Glutamatergic neuron (in vitro differentiated cells): ENCODE results near the gene CDH4. TPM values are rescaled to one million over a fixed set of nuclear protein-coding genes. Genes with fewer than 3 reads are reported as not detected.

Experiments
- DNase-seq: peaks from one replicate; pipeline ENCODE4 v3.0.0; 2022
- H3K27ac Mint-ChIP-seq: one replicate; pipeline ENCODE4 v1.8.0; 2020; ENCODE audit warnings: mild to moderate bottlenecking, mixed read lengths, inconsistent platforms; ENCODE audit not compliant: unreplicated experiment
- H3K27me3 Mint-ChIP-seq: one replicate; pipeline ENCODE4 v1.8.0; 2020; ENCODE audit warnings: mild to moderate bottlenecking, moderate library complexity, mixed read lengths, inconsistent platforms; ENCODE audit not compliant: unreplicated experiment
- H3K36me3 Mint-ChIP-seq: one replicate; pipeline ENCODE4 v1.8.0; 2020; ENCODE audit warnings: mild to moderate bottlenecking, mixed read lengths, inconsistent platforms; ENCODE audit not compliant: unreplicated experiment
- H3K4me1 Mint-ChIP-seq: one replicate; pipeline ENCODE4 v1.8.0; 2020; ENCODE audit warnings: mild to moderate bottlenecking, low read depth, mixed read lengths, inconsistent platforms; ENCODE audit not compliant: unreplicated experiment
- H3K4me3 Mint-ChIP-seq: one replicate; pipeline ENCODE4 v1.8.0; 2020; ENCODE audit warnings: mild to moderate bottlenecking, mixed read lengths, inconsistent platforms; ENCODE audit not compliant: unreplicated experiment
- H3K9me3 Mint-ChIP-seq: one replicate; pipeline ENCODE4 v1.8.0; 2020; ENCODE audit warnings: mild to moderate bottlenecking, moderate library complexity, mixed read lengths, inconsistent platforms; ENCODE audit not compliant: unreplicated experiment
- CTCF ChIP-seq: fragments of 200-600 bp; sonication (generic); IDR thresholded peaks from one replicate; pipeline ENCODE4 v1.5.0; 2021; ENCODE audit not compliant: partially characterized antibody, unreplicated experiment
- total RNA-seq: library from RNA; stranded (reverse); fragmentation: NEBNext Ultra II Directional; extraction: Animal tissue kit (Norgen Biotek cat#: 25700); gene quantifications from one replicate; pipeline ENCODE4 v1.2.1, GENCODE V29; 2021; ENCODE audit not compliant: unreplicated experiment

The CDH4 gene
- total RNA-seq, 1 donor from 2014 or later = 1.2 TPM

GRCh38 chr20:61223121-61223520 lies 28.9 kb upstream of the CDH4 start:
- no peaks in the 10 kb centered on the region for H3K4me1 Mint-ChIP-seq
- H3K27ac Mint-ChIP-seq = no peak overlapping the region

GRCh38 chr20:61230166-61230565 lies 21.9 kb upstream of the CDH4 start:
- no peak for TF ChIP-seq CTCF
- H3K27me3 Mint-ChIP-seq = peaks cover 4% of the 10 kb centered on the region
- no peak overlapping the region for H3K27ac Mint-ChIP-seq
- H3K9me3 Mint-ChIP-seq = no peaks in the 10 kb centered on the region
- H3K4me1 Mint-ChIP-seq = peaks cover 2% of the 10 kb centered on the region
- no peak for DNase-seq
- H3K4me3 Mint-ChIP-seq = no peak overlapping the region
- H3K36me3 Mint-ChIP-seq = peaks cover 6% of the 10 kb centered on the region

More at GRCh38 chr20:61223121-61223520, 28.9 kb upstream of the CDH4 start:
- H3K9me3 Mint-ChIP-seq = no peaks in the 10 kb centered on the region
- DNase-seq = no peak
- H3K27me3 Mint-ChIP-seq = peaks cover 1% of the 10 kb centered on the region
- no peaks in the 10 kb centered on the region for H3K36me3 Mint-ChIP-seq
- no peak overlapping the region for H3K4me3 Mint-ChIP-seq
- TF ChIP-seq CTCF = no peak

- no peaks in the 10 kb centered on the region for H3K9me3 Mint-ChIP-seq
Measured at GRCh38 chr20:61233590-61233989, 18.5 kb upstream of the CDH4 start.

GRCh38 chr20:61234224-61234890 lies 17.7 kb upstream of the CDH4 start:
- H3K27ac Mint-ChIP-seq = no peak overlapping the region
- no peaks in the 10 kb centered on the region for H3K4me1 Mint-ChIP-seq
- H3K36me3 Mint-ChIP-seq = peaks cover 11% of the 10 kb centered on the region
- H3K9me3 Mint-ChIP-seq = peaks cover 4% of the 10 kb centered on the region
- peaks cover 12% of the 10 kb centered on the region for H3K27me3 Mint-ChIP-seq
- H3K4me3 Mint-ChIP-seq = no peak overlapping the region
- no peak for DNase-seq
- TF ChIP-seq CTCF = no peak

More at GRCh38 chr20:61233590-61233989, 18.5 kb upstream of the CDH4 start:
- Mint-ChIP-seq H3K36me3 (peaks cover 6% of the 10 kb centered on the region), H3K4me3 (no peak overlapping the region), H3K4me1 (peaks cover 2% of the 10 kb centered on the region), H3K27ac (no peak overlapping the region), H3K27me3 (peaks cover 6% of the 10 kb centered on the region)
- DNase-seq = no peak
- no peak for TF ChIP-seq CTCF

- no peaks in the 10 kb centered on the region for H3K4me1 Mint-ChIP-seq
- H3K27me3 Mint-ChIP-seq = peaks cover 11% of the 10 kb centered on the region
- H3K9me3 Mint-ChIP-seq = peaks cover 9% of the 10 kb centered on the region
- no peak for TF ChIP-seq CTCF
- DNase-seq = no peak
- no peak overlapping the region for H3K4me3 Mint-ChIP-seq
- no peak overlapping the region for H3K27ac Mint-ChIP-seq
- H3K36me3 Mint-ChIP-seq = peaks cover 21% of the 10 kb centered on the region
Measured at GRCh38 chr20:61236713-61237112, 15.3 kb upstream of the CDH4 start.
